IMR-90 (cell line): ENCODE data around the gene KIF15. TPM values are rescaled to one million over a fixed set of nuclear protein-coding genes. Genes with fewer than 3 reads are reported as not detected.

Experiments
- ATAC-seq: fragments of 200-7000 bp; cut with Tn5 transposase; 2 replicates; pipeline ENCODE4 v1.9.1; 2020; ENCODE audit warnings: low read depth, mild to moderate bottlenecking, moderate library complexity
- BruUV-seq: library from RNA; stranded (reverse); fragments of 400-500 nt; replicated peaks from 2 replicates; lab custom pipeline; 2021; lab: Mats Ljungman, UMichigan
- CTCF ChIA-PET: fragments of 300-600 bp; formaldehyde crosslinking; extraction: SDS; loops from one replicate; lab custom pipeline; 2021; ENCODE audit warnings: antibody characterized with exemption; lab: Yijun Ruan, JAX
- POLR2A ChIA-PET: fragments of 300-600 bp; sonication (Branson Sonifier 250); formaldehyde crosslinking; loops from one replicate; lab custom pipeline; 2022; ENCODE audit warnings: antibody characterized with exemption; ENCODE audit not compliant: unreplicated experiment; lab: Charles Lee
- DNase-seq: peaks from one replicate; pipeline ENCODE4 v3.0.0; 2013
- H2AFZ ChIP-seq: replicated peaks from 2 replicates; pipeline ENCODE3; 2013; ENCODE audit warnings: low read length, mild to moderate bottlenecking; ENCODE audit not compliant: poor library complexity
- H2AK5ac ChIP-seq: 2 replicates; pipeline ENCODE4 v1.6.1; 2013; ENCODE audit warnings: low read depth, low read length, inconsistent platforms
- H2AK9ac ChIP-seq: replicated peaks from 2 replicates; pipeline ENCODE3; 2013; ENCODE audit warnings: mild to moderate bottlenecking, low read depth, low read length, moderate library complexity; ENCODE audit not compliant: poor library complexity
- H2BK120ac ChIP-seq: 2 replicates; pipeline ENCODE4 v1.6.1; 2013; ENCODE audit warnings: low read depth, low read length, inconsistent platforms
- H2BK15ac ChIP-seq: 3 replicates; pipeline ENCODE4 v1.6.1; 2013; ENCODE audit warnings: low read depth, low read length, inconsistent platforms
- H2BK20ac ChIP-seq: 2 replicates; pipeline ENCODE4 v1.6.1; 2013; ENCODE audit warnings: low read depth, mild to moderate bottlenecking, inconsistent platforms, low read length, moderate library complexity
- H2BK5ac ChIP-seq: 2 replicates; pipeline ENCODE4 v1.6.1; 2013; ENCODE audit warnings: mild to moderate bottlenecking, low read depth, low read length, inconsistent platforms; ENCODE audit not compliant: poor library complexity, severe bottlenecking
- H3K14ac ChIP-seq: replicated peaks from 2 replicates; pipeline ENCODE4 v1.6.1; 2013; ENCODE audit warnings: low read depth, low read length, inconsistent platforms
- H3K18ac ChIP-seq: 2 replicates; pipeline ENCODE4 v1.6.1; 2013; ENCODE audit warnings: low read depth, low read length, control low read depth
- H3K23ac ChIP-seq: 2 replicates; pipeline ENCODE4 v1.6.1; 2013; ENCODE audit warnings: low read depth, low read length, inconsistent platforms
- H3K27ac ChIP-seq: 2 replicates; pipeline ENCODE4 v1.5.1; 2013; ENCODE audit warnings: mild to moderate bottlenecking, control low read depth, low read length; ENCODE audit not compliant: insufficient read depth
- H3K27me3 ChIP-seq: 2 replicates; pipeline ENCODE4 v1.6.1; 2013; ENCODE audit warnings: low read length; ENCODE audit not compliant: control insufficient read depth, insufficient read depth
- H3K36me3 ChIP-seq: 2 replicates; pipeline ENCODE4 v1.6.1; 2013; ENCODE audit warnings: low read length, mixed read lengths; ENCODE audit not compliant: control insufficient read depth, insufficient read depth
- H3K4ac ChIP-seq: 2 replicates; pipeline ENCODE4 v1.6.1; 2013; ENCODE audit warnings: low read depth, low read length, inconsistent platforms
- H3K4me1 ChIP-seq: 2 replicates; pipeline ENCODE4 v1.6.1; 2013; ENCODE audit warnings: low read length, mixed read lengths; ENCODE audit not compliant: control insufficient read depth, insufficient read depth
- H3K4me2 ChIP-seq: 2 replicates; pipeline ENCODE4 v1.6.1; 2013; ENCODE audit warnings: low read depth, mild to moderate bottlenecking, control low read depth, low read length, moderate library complexity
- H3K4me3 ChIP-seq: 2 replicates; pipeline ENCODE4 v1.5.1; 2013; ENCODE audit warnings: low read depth, mild to moderate bottlenecking, control low read depth, low read length, moderate library complexity; ENCODE audit not compliant: insufficient read depth
- H3K56ac ChIP-seq: 2 replicates; pipeline ENCODE4 v1.6.1; 2013; ENCODE audit warnings: low read length, inconsistent platforms; ENCODE audit not compliant: insufficient read depth; ENCODE audit errors: extremely low read depth
- H3K79me1 ChIP-seq, 2 experiments: 2 replicates each; pipeline ENCODE4 v1.6.1; 2013; ENCODE audit warnings: low read length in 2 of 2, inconsistent platforms in 1 of 2, low read depth in 1 of 2
- H3K9ac ChIP-seq: 2 replicates; pipeline ENCODE4 v1.6.1; 2013; ENCODE audit warnings: low read depth, low read length, control low read depth
- H3K9me1 ChIP-seq: 2 replicates; pipeline ENCODE4 v1.6.1; 2013; ENCODE audit warnings: low read length, inconsistent platforms; ENCODE audit not compliant: insufficient read depth
- H3K9me3 ChIP-seq: 2 replicates; pipeline ENCODE4 v1.6.1; 2013; ENCODE audit warnings: low read length; ENCODE audit not compliant: control insufficient read depth, insufficient read depth
- H4K20me1 ChIP-seq: 2 replicates; pipeline ENCODE4 v1.6.1; 2013; ENCODE audit warnings: low read length, inconsistent platforms; ENCODE audit not compliant: insufficient read depth
- H4K5ac ChIP-seq: 2 replicates; pipeline ENCODE4 v1.6.1; 2013; ENCODE audit warnings: mild to moderate bottlenecking, low read depth, low read length, control low read depth
- H4K8ac ChIP-seq, 2 experiments: 2 replicates each; pipeline ENCODE4 v1.6.1; 2013; ENCODE audit warnings: low read depth in 2 of 2, low read length in 2 of 2, control low read depth in 1 of 2, inconsistent platforms in 1 of 2
- H4K91ac ChIP-seq: 2 replicates; pipeline ENCODE4 v1.6.1; 2013; ENCODE audit warnings: low read depth, low read length, inconsistent platforms; ENCODE audit not compliant: insufficient read depth
- CEBPB ChIP-seq: IDR thresholded peaks from 2 replicates; pipeline ENCODE4 v1.6.1; 2012; ENCODE audit warnings: low read depth, low read length, improper control_type of control experiment
- MAFK ChIP-seq: IDR thresholded peaks from 2 replicates; pipeline ENCODE4 v1.6.1; 2012; ENCODE audit warnings: low read depth, low read length, improper control_type of control experiment
- NFE2L2 ChIP-seq: fragments of 150-350 bp; IDR thresholded peaks from 2 replicates; pipeline ENCODE4 v1.6.1; 2016; ENCODE audit warnings: low read depth, mild to moderate bottlenecking, low read length
- WGBS, 2 experiments: methylation state at CpG; one replicate each; pipeline versions ENCODE4 v1.1.5 to v1.1.7; 2013; ENCODE audit warnings: missing lambda C conversion rate in 2 of 2; ENCODE audit not compliant: insufficient read length in 1 of 2; ENCODE audit errors: extremely low coverage in 2 of 2; 5-methylcytosine and 5-hydroxymethylcytosine counted together
- dilution Hi-C: fragments of 300-500 bp; cut with HindIII; formaldehyde crosslinking; loops from one replicate; pipeline ENCODE4 v1.14.3; 2018; ENCODE audit warnings: low sequenced_read_pairs; ENCODE audit not compliant: unreplicated experiment
- in situ Hi-C: fragments of 300-500 bp; cut with MboI; formaldehyde crosslinking; loops from 3 replicates; pipeline ENCODE4 v1.14.3; 2019; ENCODE audit warnings: low sequenced_read_pairs, inconsistent platforms, mixed read lengths
- intact Hi-C: fragments of 100-400 bp; cut with micrococcal nuclease; formaldehyde crosslinking; loops from 2 replicates; pipeline ENCODE4 v1.10.0; 2022
- polyA plus RNA-seq, 3 experiments: library from polyadenylated mRNA; depleted of rRNA; stranded (reverse); fragments of >200 nt; gene quantifications; 2 replicates each; pipeline ENCODE4 v1.2.3, GENCODE V29; 2012; ENCODE audit warnings: low replicate concordance in 1 of 3
- total RNA-seq: library from RNA; depleted of rRNA; stranded (reverse); fragments of >200 nt; gene quantifications from 2 replicates; pipeline ENCODE4 v1.2.3, GENCODE V29; 2012

Gene KIF15
- total and polyA plus RNA-seq, 2 of the 4 experiments (the other 2 are of a cell fraction) = 3.7 to 8.4 TPM

DNA sequence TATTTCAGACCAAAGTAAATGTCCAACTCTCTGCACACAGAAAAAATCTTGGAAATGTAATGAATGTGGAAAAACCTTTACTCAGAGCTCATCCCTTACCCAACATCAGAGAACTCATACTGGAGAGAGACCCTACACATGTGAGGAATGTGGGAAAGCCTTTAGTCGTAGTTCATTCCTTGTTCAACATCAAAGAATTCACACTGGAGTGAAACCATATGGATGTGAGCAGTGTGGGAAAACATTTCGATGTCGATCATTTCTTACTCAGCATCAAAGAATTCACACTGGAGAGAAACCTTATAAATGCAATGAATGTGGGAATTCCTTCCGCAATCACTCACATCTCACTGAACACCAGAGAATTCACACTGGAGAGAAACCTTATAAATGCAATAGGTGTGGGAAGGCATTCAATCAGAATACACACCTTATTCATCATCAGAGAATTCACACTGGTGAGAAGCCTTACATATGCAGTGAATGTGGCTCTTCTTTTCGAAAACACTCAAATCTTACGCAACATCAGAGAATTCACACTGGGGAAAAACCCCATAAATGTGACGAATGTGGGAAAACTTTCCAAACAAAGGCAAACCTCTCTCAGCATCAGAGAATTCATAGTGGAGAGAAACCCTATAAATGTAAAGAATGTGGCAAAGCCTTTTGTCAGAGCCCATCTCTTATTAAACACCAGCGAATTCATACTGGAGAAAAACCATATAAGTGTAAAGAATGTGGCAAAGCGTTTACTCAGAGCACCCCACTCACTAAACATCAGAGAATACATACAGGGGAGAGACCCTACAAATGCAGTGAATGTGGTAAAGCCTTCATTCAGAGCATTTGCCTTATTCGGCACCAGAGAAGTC, 40.1 kb upstream of the KIF15 start:
- DNase-seq (peak; percentile 6), ATAC-seq (no peak)
- no CpG with 5 or more reads among the region's 10 CpGs for WGBS, 2 experiments
- Histone ChIP-seq H2BK15ac (no peak overlapping the region), H2BK120ac (no peak overlapping the region), H3K9ac (no peak overlapping the region), H3K27me3 (no peaks in the 10 kb centered on the region), H4K20me1 (no peaks in the 10 kb centered on the region), H3K18ac (no peak overlapping the region), H3K4me3 (no peak overlapping the region), H2BK5ac (no peak overlapping the region), H3K9me1 (no peaks in the 10 kb centered on the region), H3K36me3 (peaks cover 15% of the 10 kb centered on the region), H3K23ac (no peak overlapping the region), H3K4me2 (no peak overlapping the region), H4K91ac (no peak overlapping the region), H4K8ac (no peak overlapping the region), H3K4me1 (no peaks in the 10 kb centered on the region), H2BK20ac (no peak overlapping the region), H2AK5ac (no peak overlapping the region), H2AK9ac (no peak overlapping the region), H3K14ac (no peak overlapping the region), H4K5ac (no peak overlapping the region), H3K79me1 (no peaks in the 10 kb centered on the region; a peak in 1 of 4 replicates), H3K27ac (no peak overlapping the region), H2AFZ (no peak overlapping the region), H3K4ac (no peak overlapping the region), H3K9me3 (peaks cover 79% of the 10 kb centered on the region), H3K56ac (no peak overlapping the region)
- intact Hi-C loops = no loop called here
- TF ChIP-seq MAFK = no peak
- peak; percentile 81 for TF ChIP-seq CEBPB
- TF ChIP-seq NFE2L2 = no peak
- dilution Hi-C loops = no loop called here
- CTCF ChIA-PET = no interaction called here
- no TSS peak for BruUV-seq
- POLR2A ChIA-PET = no interaction called here
- in situ Hi-C loops = no loop called here
